LNCAP (cell line): ENCODE results near the gene MRPL12.

Experiments
- TF ChIP-seq, protein P1 (sequence below): fragments of 450-650 bp; IDR thresholded peaks from 2 replicates; pipeline ENCODE4 v1.5.1; 2017; ENCODE audit warnings: mild to moderate bottlenecking

MRPL12 gene

DNA sequence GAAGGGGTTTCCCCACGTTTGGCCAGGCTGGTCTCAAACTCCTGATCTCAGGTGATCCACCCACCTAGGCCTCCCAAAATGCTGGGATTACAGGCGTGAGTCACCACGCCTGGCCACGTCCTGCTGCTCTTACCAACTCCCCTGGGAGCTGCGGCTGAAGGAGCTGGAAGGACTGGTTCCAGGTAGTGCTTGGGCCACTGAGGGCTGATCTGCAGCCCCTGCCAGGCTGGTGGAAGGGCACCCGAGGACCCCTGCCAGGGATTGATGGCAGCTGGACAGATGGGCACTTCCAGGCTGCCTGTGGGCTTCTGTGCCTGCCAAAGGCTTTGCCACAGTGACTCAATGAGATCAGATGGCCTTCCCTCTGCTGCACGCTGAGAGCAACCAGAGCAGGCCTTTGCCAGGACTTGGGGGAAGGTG, 39.1 kb upstream of the MRPL12 start:
- TF ChIP-seq, protein P1, sequence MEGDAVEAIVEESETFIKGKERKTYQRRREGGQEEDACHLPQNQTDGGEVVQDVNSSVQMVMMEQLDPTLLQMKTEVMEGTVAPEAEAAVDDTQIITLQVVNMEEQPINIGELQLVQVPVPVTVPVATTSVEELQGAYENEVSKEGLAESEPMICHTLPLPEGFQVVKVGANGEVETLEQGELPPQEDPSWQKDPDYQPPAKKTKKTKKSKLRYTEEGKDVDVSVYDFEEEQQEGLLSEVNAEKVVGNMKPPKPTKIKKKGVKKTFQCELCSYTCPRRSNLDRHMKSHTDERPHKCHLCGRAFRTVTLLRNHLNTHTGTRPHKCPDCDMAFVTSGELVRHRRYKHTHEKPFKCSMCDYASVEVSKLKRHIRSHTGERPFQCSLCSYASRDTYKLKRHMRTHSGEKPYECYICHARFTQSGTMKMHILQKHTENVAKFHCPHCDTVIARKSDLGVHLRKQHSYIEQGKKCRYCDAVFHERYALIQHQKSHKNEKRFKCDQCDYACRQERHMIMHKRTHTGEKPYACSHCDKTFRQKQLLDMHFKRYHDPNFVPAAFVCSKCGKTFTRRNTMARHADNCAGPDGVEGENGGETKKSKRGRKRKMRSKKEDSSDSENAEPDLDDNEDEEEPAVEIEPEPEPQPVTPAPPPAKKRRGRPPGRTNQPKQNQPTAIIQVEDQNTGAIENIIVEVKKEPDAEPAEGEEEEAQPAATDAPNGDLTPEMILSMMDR = no peak

- TF ChIP-seq, protein P1 = no peak
Observed at GRCh38 chr17:81665205-81666091, 37.7 kb upstream of the MRPL12 start.

DNA sequence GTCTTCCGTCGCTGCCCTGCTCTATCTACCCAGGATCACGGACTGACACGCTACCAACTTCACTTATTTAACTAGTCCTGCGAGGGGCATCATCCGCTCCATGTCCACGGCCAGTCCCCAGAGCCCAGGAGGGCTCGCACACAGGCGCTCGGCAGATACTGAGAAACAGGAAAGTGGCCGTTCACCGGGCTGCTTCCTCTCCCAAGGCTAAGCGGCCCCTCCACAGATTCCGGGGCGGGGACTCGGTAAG, 37.1 kb upstream of the MRPL12 start:
- TF ChIP-seq, protein P1 = no peak

DNA sequence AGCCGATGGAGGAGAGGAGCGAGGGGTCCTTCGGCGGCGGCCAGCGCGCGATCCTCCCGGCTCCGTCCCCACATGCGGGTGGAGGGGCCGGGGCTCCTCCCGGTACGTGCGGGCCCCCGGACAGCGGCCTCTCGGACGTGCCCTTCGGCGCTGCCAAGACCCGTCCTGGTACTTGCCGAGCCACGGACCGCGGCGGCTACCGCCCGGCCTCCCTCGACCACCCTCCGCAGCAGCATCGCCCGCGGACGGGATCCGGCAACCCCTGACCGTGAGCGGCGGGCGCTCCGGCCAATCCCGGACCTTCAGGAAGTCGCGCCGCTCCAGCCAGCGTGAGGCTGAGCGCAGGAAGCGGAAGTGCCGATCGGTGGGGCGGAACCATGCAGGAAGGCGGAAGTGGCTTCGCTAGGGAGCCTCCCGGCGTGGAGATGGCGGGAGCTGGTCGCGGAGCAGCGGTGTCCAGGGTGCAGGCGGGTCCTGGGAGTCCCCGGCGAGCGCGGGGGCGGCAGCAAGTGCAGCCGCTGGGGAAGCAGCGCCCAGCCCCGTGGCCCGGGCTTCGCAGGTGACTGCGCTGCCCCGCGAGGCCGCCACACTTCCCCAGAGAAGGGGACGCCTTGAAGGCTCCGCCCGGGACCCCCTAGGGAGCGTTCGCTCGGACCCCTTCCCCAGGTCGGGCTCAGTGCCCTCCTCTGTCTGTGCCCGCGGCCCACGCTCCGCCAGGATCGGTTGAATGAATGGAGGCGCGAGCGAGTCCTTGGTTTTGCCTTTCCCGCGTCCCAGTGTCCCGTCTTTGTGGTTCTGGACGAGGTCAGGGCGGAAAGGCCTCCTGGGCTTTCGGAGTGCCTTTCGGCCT, 36.6 kb upstream of the MRPL12 start, which contains the start of the genes CCDC137 and OXLD1:
CCDC137 (plus strand) TSS at position 396 of the 850 bp plus-strand sequence; CDS start at position 426, 30 bp downstream.
OXLD1 (minus strand) TSS at position 264 of the 850 bp plus-strand sequence; CDS start at position 236, 28 bp downstream.
- TF ChIP-seq, protein P1 = no peak

- TF ChIP-seq, protein P1 = no peak
Observed at GRCh38 chr17:81667754-81668153, 35.4 kb upstream of the MRPL12 start.

DNA sequence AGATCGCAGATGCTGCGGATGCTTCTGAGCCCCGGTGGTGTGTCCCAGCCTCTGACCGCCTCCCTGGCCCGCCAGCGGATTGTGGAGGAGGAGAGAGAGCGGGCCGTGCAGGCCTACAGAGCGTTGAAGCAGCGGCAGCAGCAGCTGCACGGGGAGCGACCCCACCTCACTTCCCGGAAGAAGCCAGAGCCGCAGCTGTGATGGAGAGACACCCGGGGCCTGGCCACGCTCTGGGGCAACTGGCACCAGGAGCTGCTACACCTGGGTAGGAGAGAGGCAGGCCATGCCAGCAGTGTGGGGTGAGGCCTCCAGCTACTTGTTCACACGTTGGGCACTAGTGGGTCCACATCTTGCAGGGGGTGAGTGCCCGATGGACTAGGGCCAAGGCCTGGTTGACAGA, 30.7 kb upstream of the MRPL12 start:
- TF ChIP-seq, protein P1 = no peak

GRCh38 chr17:81672954-81673353, 30.2 kb upstream of the MRPL12 start:
- TF ChIP-seq, protein P1 = no peak
